ENCODE measurements around the gene PPP4R3B. TPM values are rescaled to one million over a fixed set of nuclear protein-coding genes. Genes with fewer than 3 reads are reported as not detected.
A peak's percentile ranks its signal among the peaks of the same experiment; 100 is the strongest.

The PPP4R3B gene
- 42.9 and 57.7 TPM in 2 replicates for total RNA-seq

GRCh38 chr2:55617175-55618024 lies at the start of gene PPP4R3B:
PPP4R3B (minus strand) TSS chr2:55617622; CDS start chr2:55617285, 337 bp downstream.
- Histone ChIP-seq H3K36me3 (ENCODE audit: control insufficient read depth, insufficient read depth, low read length) (peaks cover 3% of the 10 kb centered on the region), H3K27me3 (ENCODE audit: control insufficient read depth, insufficient read depth, low read length) (no peaks in the 10 kb centered on the region), H3K4me3 (ENCODE audit: low read depth, low read length) (peak within 1 kb of the TSS; percentile 90)
- TF ChIP-seq CTCF (IDR thresholded peaks at IDR 0.05; ENCODE audit: insufficient read depth, low read length, severe bottlenecking), result peak; percentile 39
- FAIRE-seq (no peak), DNase-seq (ENCODE audit: low read depth) (peak; percentile 97)

GRCh38 chr2:55653255-55653654 lies 35.8 kb upstream of the PPP4R3B start:
- FAIRE-seq, result no peak
- Histone ChIP-seq H3K27me3 (ENCODE audit: control insufficient read depth, insufficient read depth, low read length) (no peaks in the 10 kb centered on the region), H3K4me3 (ENCODE audit: low read depth, low read length) (no peak overlapping the region), H3K36me3 (ENCODE audit: control insufficient read depth, insufficient read depth, low read length) (peaks cover 1% of the 10 kb centered on the region)
- no peak for DNase-seq (ENCODE audit: low read depth)
- TF ChIP-seq CTCF (IDR thresholded peaks at IDR 0.05; ENCODE audit: insufficient read depth, low read length, severe bottlenecking), result no peak

- Histone ChIP-seq H3K4me3 (ENCODE audit: low read depth, low read length) (no peak overlapping the region), H3K36me3 (ENCODE audit: control insufficient read depth, insufficient read depth, low read length) (peaks cover 2% of the 10 kb centered on the region), H3K27me3 (ENCODE audit: control insufficient read depth, insufficient read depth, low read length) (no peaks in the 10 kb centered on the region)
- FAIRE-seq (no peak), DNase-seq (ENCODE audit: low read depth) (no peak)
- no peak for TF ChIP-seq CTCF (IDR thresholded peaks at IDR 0.05; ENCODE audit: insufficient read depth, low read length, severe bottlenecking)
Measured at GRCh38 chr2:55649211-55649610, 31.8 kb upstream of the PPP4R3B start.

GRCh38 chr2:55636831-55637230 lies 19.4 kb upstream of the PPP4R3B start:
- no peak for TF ChIP-seq CTCF (IDR thresholded peaks at IDR 0.05; ENCODE audit: insufficient read depth, low read length, severe bottlenecking)
- Histone ChIP-seq H3K27me3 (ENCODE audit: control insufficient read depth, insufficient read depth, low read length) (no peaks in the 10 kb centered on the region), H3K4me3 (ENCODE audit: low read depth, low read length) (no peak overlapping the region), H3K36me3 (ENCODE audit: control insufficient read depth, insufficient read depth, low read length) (no peaks in the 10 kb centered on the region)
- DNase-seq (ENCODE audit: low read depth), result no peak
- FAIRE-seq, result no peak

GRCh38 chr2:55628931-55629330 lies 11.5 kb upstream of the PPP4R3B start:
- Histone ChIP-seq H3K36me3 (ENCODE audit: control insufficient read depth, insufficient read depth, low read length) (no peaks in the 10 kb centered on the region), H3K4me3 (ENCODE audit: low read depth, low read length) (no peak overlapping the region), H3K27me3 (ENCODE audit: control insufficient read depth, insufficient read depth, low read length) (no peaks in the 10 kb centered on the region)
- TF ChIP-seq CTCF (IDR thresholded peaks at IDR 0.05; ENCODE audit: insufficient read depth, low read length, severe bottlenecking), result no peak
- FAIRE-seq, result no peak
- peak; percentile 46 for DNase-seq (ENCODE audit: low read depth)

All from bronchial epithelial cell (primary cell).